DND-41 (cell line): ENCODE measurements around the gene CRTAC1.

Source experiments
- CTCF ChIP-seq: IDR thresholded peaks from 2 replicates; pipeline ENCODE4 v1.5.1; 2012; ENCODE audit warnings: borderline replicate concordance, low read length, moderate library complexity, mild to moderate bottlenecking; ENCODE audit not compliant: poor library complexity, severe bottlenecking; ENCODE audit errors: extremely low read depth
- EZH2 ChIP-seq: IDR thresholded peaks from 3 replicates; pipeline ENCODE4 v1.6.1; 2012; ENCODE audit warnings: borderline replicate concordance, low read depth, mild to moderate bottlenecking, moderate library complexity, low read length, inconsistent platforms; ENCODE audit not compliant: severe bottlenecking

- TF ChIP-seq CTCF (no peak), EZH2 (no peak)
These were observed 166.6 kb downstream of the CRTAC1 start for GRCh38 chr10:97863808-97864207.
